Epithelial cell of proximal tubule (primary cell): ENCODE data around the gene PAQR5. TPM values are rescaled to one million over a fixed set of nuclear protein-coding genes. Genes with fewer than 3 reads are reported as not detected.

ENCODE experiments used
- DNase-seq: peaks from one replicate; pipeline ENCODE4 v3.0.0-alpha.2; 2011; ENCODE audit warnings: low read depth
- H3K4me3 ChIP-seq: 2 replicates; pipeline ENCODE4 v1.5.1; 2011; ENCODE audit warnings: low read depth, mild to moderate bottlenecking, low read length
- total RNA-seq: library from RNA; depleted of rRNA; stranded (reverse); fragments of >200 nt; gene quantifications from 2 replicates; pipeline ENCODE4 v1.2.3, GENCODE V29; 2015
- TF ChIP-seq, protein P1 (sequence below): conservative IDR thresholded peaks from 2 replicates; pipeline ENCODE4 v1.5.1; 2012; ENCODE audit warnings: low read depth, mild to moderate bottlenecking, low read length

PAQR5 gene
- total RNA-seq, 1 donor from 2014 or later = 9.5 TPM

- H3K4me3 ChIP-seq = peak overlapping the region; percentile 15
Observed at GRCh38 chr15:69393831-69394491, 95.2 kb downstream of the PAQR5 start.

GRCh38 chr15:69394556-69395282 lies 96.0 kb downstream of the PAQR5 start:
- no peak for DNase-seq
- H3K4me3 ChIP-seq = peak overlapping the region; percentile 15
- TF ChIP-seq, protein P1, sequence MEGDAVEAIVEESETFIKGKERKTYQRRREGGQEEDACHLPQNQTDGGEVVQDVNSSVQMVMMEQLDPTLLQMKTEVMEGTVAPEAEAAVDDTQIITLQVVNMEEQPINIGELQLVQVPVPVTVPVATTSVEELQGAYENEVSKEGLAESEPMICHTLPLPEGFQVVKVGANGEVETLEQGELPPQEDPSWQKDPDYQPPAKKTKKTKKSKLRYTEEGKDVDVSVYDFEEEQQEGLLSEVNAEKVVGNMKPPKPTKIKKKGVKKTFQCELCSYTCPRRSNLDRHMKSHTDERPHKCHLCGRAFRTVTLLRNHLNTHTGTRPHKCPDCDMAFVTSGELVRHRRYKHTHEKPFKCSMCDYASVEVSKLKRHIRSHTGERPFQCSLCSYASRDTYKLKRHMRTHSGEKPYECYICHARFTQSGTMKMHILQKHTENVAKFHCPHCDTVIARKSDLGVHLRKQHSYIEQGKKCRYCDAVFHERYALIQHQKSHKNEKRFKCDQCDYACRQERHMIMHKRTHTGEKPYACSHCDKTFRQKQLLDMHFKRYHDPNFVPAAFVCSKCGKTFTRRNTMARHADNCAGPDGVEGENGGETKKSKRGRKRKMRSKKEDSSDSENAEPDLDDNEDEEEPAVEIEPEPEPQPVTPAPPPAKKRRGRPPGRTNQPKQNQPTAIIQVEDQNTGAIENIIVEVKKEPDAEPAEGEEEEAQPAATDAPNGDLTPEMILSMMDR = peak; percentile 88

More at GRCh38 chr15:69393831-69394491, 95.2 kb downstream of the PAQR5 start:
- TF ChIP-seq, protein P1 = no peak
- DNase-seq = no peak

GRCh38 chr15:69395460-69395859 lies 96.7 kb downstream of the PAQR5 start:
- no peak overlapping the region for H3K4me3 ChIP-seq
- DNase-seq = no peak
- TF ChIP-seq, protein P1 = no peak

- H3K4me3 ChIP-seq = no peak overlapping the region
- TF ChIP-seq, protein P1 = no peak
- no peak for DNase-seq
Observed at GRCh38 chr15:69395991-69396390, 97.3 kb downstream of the PAQR5 start.

- DNase-seq = no peak
- TF ChIP-seq, protein P1 = no peak
- no peak overlapping the region for H3K4me3 ChIP-seq
Observed at GRCh38 chr15:69398491-69398891, 99.8 kb downstream of the PAQR5 start.

- TF ChIP-seq, protein P1 = no peak
- H3K4me3 ChIP-seq = no peak overlapping the region
- no peak for DNase-seq
Observed at GRCh38 chr15:69400850-69401249, 102.1 kb downstream of the PAQR5 start.
